HG03064 (cell line): ENCODE results near the gene KRTAP4-16.
"Not testable (repeated sequence)": the region's sequence is repeated elsewhere in the genome, so short reads cannot be mapped to it uniquely, and the experiment has no call there.

Source experiments
- ATAC-seq: cut with Tn5 transposase; IDR thresholded peaks from one replicate; pipeline ENCODE4 v1.9.1; 2021; ENCODE audit warnings: low read depth; ENCODE audit not compliant: unreplicated experiment

The KRTAP4-16 gene

GRCh38 chr17:41082626-41083025, 19.4 kb downstream of the KRTAP4-16 start:
- no peak for ATAC-seq

- ATAC-seq = no peak
These were observed 25.2 kb downstream of the KRTAP4-16 start for GRCh38 chr17:41076788-41077187.

- ATAC-seq = no peak
These were observed 28.3 kb downstream of the KRTAP4-16 start for GRCh38 chr17:41073676-41074075.

- no peak for ATAC-seq
These were observed 30.2 kb downstream of the KRTAP4-16 start for GRCh38 chr17:41071606-41072360.

- ATAC-seq = no peak
These were observed 33.0 kb downstream of the KRTAP4-16 start for GRCh38 chr17:41069031-41069430.

GRCh38 chr17:41067281-41067680, 34.7 kb downstream of the KRTAP4-16 start:
- no peak for ATAC-seq

GRCh38 chr17:41065829-41066624, 36.0 kb downstream of the KRTAP4-16 start, which contains the start of gene KRTAP2-4:
TSS of gene KRTAP2-4 (minus strand) at chr17:41065879. CDS start at chr17:41065845, 34 bp downstream.
- no peak for ATAC-seq

- not testable (repeated sequence) for ATAC-seq
These were observed 36.9 kb downstream of the KRTAP4-16 start for GRCh38 chr17:41065016-41065689.

- ATAC-seq = no peak
These were observed 37.7 kb downstream of the KRTAP4-16 start for GRCh38 chr17:41064301-41064700.

GRCh38 chr17:41063449-41063848, 38.6 kb downstream of the KRTAP4-16 start:
- ATAC-seq = no peak

- no peak for ATAC-seq
These were observed 40.0 kb downstream of the KRTAP4-16 start for GRCh38 chr17:41061964-41062363.

- ATAC-seq = no peak
These were observed 41.9 kb downstream of the KRTAP4-16 start, which contains the start of gene KRTAP2-3 for GRCh38 chr17:41060052-41060604. TSS of gene KRTAP2-3 (minus strand) at chr17:41060114. CDS start at chr17:41060050, 64 bp downstream.

GRCh38 chr17:41059276-41060051, 42.5 kb downstream of the KRTAP4-16 start:
- not testable (repeated sequence) for ATAC-seq

- no peak for ATAC-seq
These were observed 43.3 kb downstream of the KRTAP4-16 start for GRCh38 chr17:41058741-41059140.

- ATAC-seq = no peak
These were observed 44.5 kb downstream of the KRTAP4-16 start for GRCh38 chr17:41057547-41057946.

- not testable (repeated sequence) for ATAC-seq
These were observed 46.9 kb downstream of the KRTAP4-16 start, which contains the start of gene KRTAP2-2 for GRCh38 chr17:41055130-41055529. TSS of gene KRTAP2-2 (minus strand) at chr17:41055230. CDS start at chr17:41055211, 19 bp downstream.

GRCh38 chr17:41054556-41054955, 47.5 kb downstream of the KRTAP4-16 start:
- not testable (repeated sequence) for ATAC-seq

- no peak for ATAC-seq
These were observed 48.0 kb downstream of the KRTAP4-16 start for GRCh38 chr17:41054025-41054424.

- no peak for ATAC-seq
These were observed 49.4 kb downstream of the KRTAP4-16 start for GRCh38 chr17:41052566-41052965.
